SH-SY5Y (cell line): ENCODE measurements around the gene PLCL1.

Experiments
- GATA2 ChIP-seq: IDR thresholded peaks from 2 replicates; pipeline ENCODE4 v1.6.1; 2011; ENCODE audit warnings: mild to moderate bottlenecking, low read depth, low read length
- GATA3 ChIP-seq: IDR thresholded peaks from 2 replicates; pipeline ENCODE4 v1.6.1; 2011; ENCODE audit warnings: low read depth, mild to moderate bottlenecking, low read length, moderate library complexity

DNA sequence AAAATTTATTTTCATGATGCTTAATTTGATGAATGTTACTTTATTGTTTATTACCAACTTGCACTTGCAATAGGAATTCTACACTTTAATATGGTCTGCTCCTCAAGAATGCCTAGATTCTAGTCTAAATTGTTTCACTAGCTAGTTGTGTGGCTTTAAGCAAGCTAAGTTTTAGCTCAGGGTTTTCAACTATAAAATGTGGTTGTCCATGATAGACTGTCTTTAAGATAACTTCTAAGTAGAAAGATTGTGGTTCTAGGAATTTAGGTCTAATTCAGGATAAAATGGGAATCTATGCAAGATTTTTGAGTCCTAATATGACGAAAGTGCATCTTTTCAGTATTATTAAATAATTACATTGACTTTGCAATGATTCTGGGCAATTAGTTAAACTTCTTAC, 294.0 kb downstream of the PLCL1 start:
- TF ChIP-seq GATA2 (no peak), GATA3 (no peak)
